Fibroblast of pulmonary artery (primary cell): ENCODE data around the gene PPP2R5C.

Source experiments
- DNase-seq: peaks from one replicate; pipeline ENCODE4 v3.0.0-alpha.2; 2010; ENCODE audit warnings: low read depth
- H3K4me3 ChIP-seq: replicated peaks from 2 replicates; pipeline ENCODE4 v1.5.1; 2011; ENCODE audit warnings: low read depth, mild to moderate bottlenecking, control low read depth, low read length, moderate library complexity
- TF ChIP-seq, protein P1 (sequence below): IDR thresholded peaks from 2 replicates; pipeline ENCODE4 v1.5.1; 2011; ENCODE audit warnings: mild to moderate bottlenecking, control low read depth, low read length, inconsistent platforms; ENCODE audit errors: missing control alignments

The PPP2R5C gene

DNA sequence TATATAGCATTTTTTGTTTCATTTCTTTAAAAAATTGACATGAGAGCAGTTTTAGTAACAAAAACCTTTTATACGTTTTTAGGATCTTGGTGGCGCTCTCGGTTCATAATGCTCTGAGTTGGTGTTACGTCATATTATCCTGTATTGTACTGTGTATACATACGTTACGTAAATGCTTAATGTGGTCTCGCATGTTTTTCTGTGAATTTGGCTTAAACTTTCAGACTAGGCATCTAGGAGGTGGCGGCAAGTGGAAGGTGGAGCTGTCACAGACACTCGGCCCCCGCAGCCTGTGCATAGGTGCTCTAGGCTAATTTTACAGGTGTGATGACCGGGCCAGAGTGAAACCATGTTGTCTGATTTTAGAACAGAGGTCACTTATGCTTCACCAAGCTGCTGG lies 60.0 kb downstream of the PPP2R5C start:
- DNase-seq, result no peak
- H3K4me3 ChIP-seq, result no peak overlapping the region
- TF ChIP-seq, protein P1, sequence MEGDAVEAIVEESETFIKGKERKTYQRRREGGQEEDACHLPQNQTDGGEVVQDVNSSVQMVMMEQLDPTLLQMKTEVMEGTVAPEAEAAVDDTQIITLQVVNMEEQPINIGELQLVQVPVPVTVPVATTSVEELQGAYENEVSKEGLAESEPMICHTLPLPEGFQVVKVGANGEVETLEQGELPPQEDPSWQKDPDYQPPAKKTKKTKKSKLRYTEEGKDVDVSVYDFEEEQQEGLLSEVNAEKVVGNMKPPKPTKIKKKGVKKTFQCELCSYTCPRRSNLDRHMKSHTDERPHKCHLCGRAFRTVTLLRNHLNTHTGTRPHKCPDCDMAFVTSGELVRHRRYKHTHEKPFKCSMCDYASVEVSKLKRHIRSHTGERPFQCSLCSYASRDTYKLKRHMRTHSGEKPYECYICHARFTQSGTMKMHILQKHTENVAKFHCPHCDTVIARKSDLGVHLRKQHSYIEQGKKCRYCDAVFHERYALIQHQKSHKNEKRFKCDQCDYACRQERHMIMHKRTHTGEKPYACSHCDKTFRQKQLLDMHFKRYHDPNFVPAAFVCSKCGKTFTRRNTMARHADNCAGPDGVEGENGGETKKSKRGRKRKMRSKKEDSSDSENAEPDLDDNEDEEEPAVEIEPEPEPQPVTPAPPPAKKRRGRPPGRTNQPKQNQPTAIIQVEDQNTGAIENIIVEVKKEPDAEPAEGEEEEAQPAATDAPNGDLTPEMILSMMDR, result no peak

GRCh38 chr14:101823066-101823465 lies 61.6 kb downstream of the PPP2R5C start:
- no peak for DNase-seq
- TF ChIP-seq, protein P1, result no peak
- H3K4me3 ChIP-seq, result no peak overlapping the region

- TF ChIP-seq, protein P1, result no peak
- H3K4me3 ChIP-seq, result no peak overlapping the region
- DNase-seq, result no peak
Observed at GRCh38 chr14:101823511-101824120, 62.1 kb downstream of the PPP2R5C start.

- no peak overlapping the region for H3K4me3 ChIP-seq
Observed at GRCh38 chr14:101824339-101824727, 62.8 kb downstream of the PPP2R5C start.

GRCh38 chr14:101825797-101826196 lies 64.3 kb downstream of the PPP2R5C start:
- TF ChIP-seq, protein P1, result no peak
- H3K4me3 ChIP-seq, result no peak overlapping the region
- DNase-seq, result no peak

More at GRCh38 chr14:101824339-101824727, 62.8 kb downstream of the PPP2R5C start:
- TF ChIP-seq, protein P1, result no peak
- DNase-seq, result no peak

DNA sequence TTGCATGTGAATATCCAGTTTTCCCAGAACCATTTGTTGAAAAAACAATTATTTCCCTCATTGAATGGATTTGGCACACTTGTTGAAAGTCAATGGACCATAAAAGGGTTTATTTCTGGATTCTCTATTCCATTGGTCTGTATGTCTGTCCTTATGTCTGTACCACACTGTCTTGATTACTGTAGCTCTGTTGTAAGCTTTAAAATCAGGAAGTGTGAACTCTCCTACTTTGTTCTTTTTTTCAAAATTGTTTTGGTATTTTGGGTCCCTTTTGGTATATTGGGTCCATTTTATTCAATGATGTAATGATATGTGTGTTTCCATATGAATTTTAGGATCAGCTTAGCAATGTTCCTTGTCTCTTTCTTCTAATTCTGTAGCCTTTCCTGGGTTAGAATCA lies 64.8 kb downstream of the PPP2R5C start:
- H3K4me3 ChIP-seq, result no peak overlapping the region
- no peak for DNase-seq
- TF ChIP-seq, protein P1, result no peak

DNA sequence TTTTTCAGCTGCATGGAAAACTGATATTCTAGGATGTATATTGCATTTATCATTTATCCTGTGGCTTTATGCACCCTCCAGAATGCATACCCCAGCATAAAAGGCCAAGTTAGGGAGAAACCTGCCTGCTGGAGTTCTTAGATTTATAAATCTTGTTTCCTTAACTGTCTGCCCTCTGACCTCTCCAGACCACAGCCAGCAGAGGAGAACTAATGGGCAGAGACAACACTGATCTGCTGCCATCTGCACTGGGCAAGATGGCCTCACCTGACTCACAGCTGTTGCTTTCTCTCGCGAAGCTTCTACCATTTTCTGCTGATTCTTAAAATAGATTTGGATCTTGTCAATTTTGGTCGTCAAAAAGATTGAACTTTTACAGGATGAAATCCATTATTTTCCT lies 65.8 kb downstream of the PPP2R5C start:
- H3K4me3 ChIP-seq, result no peak overlapping the region
- DNase-seq, result no peak
- TF ChIP-seq, protein P1, result no peak
